ENCODE results near the gene CANT1. TPM values are rescaled to one million over a fixed set of nuclear protein-coding genes. Genes with fewer than 3 reads are reported as not detected.

The CANT1 gene
- total RNA-seq, 1 donor, result 49.2 TPM

DNA sequence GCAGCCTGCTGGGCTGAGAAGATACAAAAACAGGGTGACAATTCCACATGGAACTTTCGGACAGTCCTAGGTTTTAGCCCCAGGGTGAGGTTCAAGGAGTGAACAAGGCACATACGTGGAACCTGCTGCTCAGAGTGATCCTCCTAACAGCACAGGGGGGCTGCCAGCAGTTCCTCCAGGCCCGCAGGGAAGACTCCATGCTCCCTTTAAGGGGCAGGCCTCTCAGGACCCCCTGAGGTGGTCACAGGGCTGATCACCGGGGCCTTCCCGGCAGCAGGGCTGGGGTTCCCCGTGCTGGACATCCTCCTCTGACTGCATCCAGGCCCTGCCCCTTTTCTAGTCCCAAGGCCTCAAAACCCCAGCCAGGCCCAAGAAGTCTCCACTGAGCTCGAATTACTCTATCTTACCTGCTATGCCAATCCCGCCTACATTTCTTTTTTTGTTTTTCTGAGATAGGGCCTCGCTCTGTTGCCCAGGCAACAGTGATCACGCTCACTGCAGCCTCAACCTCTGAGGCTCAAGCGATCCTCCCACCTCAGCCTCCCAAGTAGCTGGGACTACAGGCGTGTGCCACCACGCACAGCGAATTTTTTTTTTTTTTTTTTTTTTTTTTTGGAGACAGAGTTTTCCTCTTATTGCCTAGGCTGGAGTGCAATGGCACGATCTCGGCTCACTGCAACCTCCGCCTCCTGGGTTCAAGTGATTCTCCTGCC lies 10.4 kb downstream of the CANT1 start:
- peaks cover 26% of the 10 kb centered on the region for H3K36me3 ChIP-seq (ENCODE audit: insufficient read depth, low read length)
- peaks cover 9% of the 10 kb centered on the region for H3K4me1 ChIP-seq (ENCODE audit: insufficient read depth, low read length)
- H3K27ac ChIP-seq (ENCODE audit: low read depth, low read length), result no peak overlapping the region
- no peak overlapping the region for H3K4me2 ChIP-seq (ENCODE audit: insufficient read depth, low read length)
- no peak overlapping the region for H3K4me3 ChIP-seq (ENCODE audit: insufficient read depth, low read length)
- peaks cover 92% of the 10 kb centered on the region for H3K79me2 ChIP-seq (ENCODE audit: insufficient read depth, low read length)
- H4K20me1 ChIP-seq (ENCODE audit: insufficient read depth, low read length), result peaks cover 54% of the 10 kb centered on the region
- peak; percentile 83 for DNase-seq (ENCODE audit: insufficient read length, low spot score, missing footprints)
- H3K9me3 ChIP-seq (ENCODE audit: low read depth, low read length), result no peaks in the 10 kb centered on the region
- H2AFZ ChIP-seq (ENCODE audit: low read length), result no peak overlapping the region
- H3K27me3 ChIP-seq (ENCODE audit: insufficient read depth, low read length), result no peaks in the 10 kb centered on the region
- TF ChIP-seq, protein P1, sequence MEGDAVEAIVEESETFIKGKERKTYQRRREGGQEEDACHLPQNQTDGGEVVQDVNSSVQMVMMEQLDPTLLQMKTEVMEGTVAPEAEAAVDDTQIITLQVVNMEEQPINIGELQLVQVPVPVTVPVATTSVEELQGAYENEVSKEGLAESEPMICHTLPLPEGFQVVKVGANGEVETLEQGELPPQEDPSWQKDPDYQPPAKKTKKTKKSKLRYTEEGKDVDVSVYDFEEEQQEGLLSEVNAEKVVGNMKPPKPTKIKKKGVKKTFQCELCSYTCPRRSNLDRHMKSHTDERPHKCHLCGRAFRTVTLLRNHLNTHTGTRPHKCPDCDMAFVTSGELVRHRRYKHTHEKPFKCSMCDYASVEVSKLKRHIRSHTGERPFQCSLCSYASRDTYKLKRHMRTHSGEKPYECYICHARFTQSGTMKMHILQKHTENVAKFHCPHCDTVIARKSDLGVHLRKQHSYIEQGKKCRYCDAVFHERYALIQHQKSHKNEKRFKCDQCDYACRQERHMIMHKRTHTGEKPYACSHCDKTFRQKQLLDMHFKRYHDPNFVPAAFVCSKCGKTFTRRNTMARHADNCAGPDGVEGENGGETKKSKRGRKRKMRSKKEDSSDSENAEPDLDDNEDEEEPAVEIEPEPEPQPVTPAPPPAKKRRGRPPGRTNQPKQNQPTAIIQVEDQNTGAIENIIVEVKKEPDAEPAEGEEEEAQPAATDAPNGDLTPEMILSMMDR (IDR thresholded peaks at IDR 0.05; ENCODE audit: extremely low read depth, low read depth, low read length), result no peak

GRCh38 chr17:78998311-78999055 lies 11.1 kb downstream of the CANT1 start:
- H3K27me3 ChIP-seq (ENCODE audit: insufficient read depth, low read length), result no peaks in the 10 kb centered on the region
- TF ChIP-seq, protein P1 (IDR thresholded peaks at IDR 0.05; ENCODE audit: extremely low read depth, low read depth, low read length), result peak; percentile 6
- H3K27ac ChIP-seq (ENCODE audit: low read depth, low read length), result no peak overlapping the region
- H3K4me1 ChIP-seq (ENCODE audit: insufficient read depth, low read length), result peaks cover 9% of the 10 kb centered on the region
- H3K9me3 ChIP-seq (ENCODE audit: low read depth, low read length), result no peaks in the 10 kb centered on the region
- H2AFZ ChIP-seq (ENCODE audit: low read length), result no peak overlapping the region
- H3K4me2 ChIP-seq (ENCODE audit: insufficient read depth, low read length), result no peak overlapping the region
- peaks cover 53% of the 10 kb centered on the region for H4K20me1 ChIP-seq (ENCODE audit: insufficient read depth, low read length)
- DNase-seq (ENCODE audit: insufficient read length, low spot score, missing footprints), result peak; percentile 94
- peaks cover 33% of the 10 kb centered on the region for H3K36me3 ChIP-seq (ENCODE audit: insufficient read depth, low read length)
- H3K4me3 ChIP-seq (ENCODE audit: insufficient read depth, low read length), result no peak overlapping the region
- H3K79me2 ChIP-seq (ENCODE audit: insufficient read depth, low read length), result peaks cover 92% of the 10 kb centered on the region

GRCh38 chr17:78997881-78998280 lies 11.7 kb downstream of the CANT1 start:
- Histone ChIP-seq H3K4me2 (ENCODE audit: insufficient read depth, low read length) (no peak overlapping the region), H3K79me2 (ENCODE audit: insufficient read depth, low read length) (peaks cover 92% of the 10 kb centered on the region), H3K4me3 (ENCODE audit: insufficient read depth, low read length) (no peak overlapping the region), H3K4me1 (ENCODE audit: insufficient read depth, low read length) (peaks cover 9% of the 10 kb centered on the region), H3K9me3 (ENCODE audit: low read depth, low read length) (no peaks in the 10 kb centered on the region), H3K36me3 (ENCODE audit: insufficient read depth, low read length) (peaks cover 39% of the 10 kb centered on the region), H4K20me1 (ENCODE audit: insufficient read depth, low read length) (peaks cover 56% of the 10 kb centered on the region), H3K27ac (ENCODE audit: low read depth, low read length) (no peak overlapping the region), H3K27me3 (ENCODE audit: insufficient read depth, low read length) (no peaks in the 10 kb centered on the region), H2AFZ (ENCODE audit: low read length) (no peak overlapping the region)
- peak; percentile 46 for DNase-seq (ENCODE audit: insufficient read length, low spot score, missing footprints)
- TF ChIP-seq, protein P1 (IDR thresholded peaks at IDR 0.05; ENCODE audit: extremely low read depth, low read depth, low read length), result no peak

DNA sequence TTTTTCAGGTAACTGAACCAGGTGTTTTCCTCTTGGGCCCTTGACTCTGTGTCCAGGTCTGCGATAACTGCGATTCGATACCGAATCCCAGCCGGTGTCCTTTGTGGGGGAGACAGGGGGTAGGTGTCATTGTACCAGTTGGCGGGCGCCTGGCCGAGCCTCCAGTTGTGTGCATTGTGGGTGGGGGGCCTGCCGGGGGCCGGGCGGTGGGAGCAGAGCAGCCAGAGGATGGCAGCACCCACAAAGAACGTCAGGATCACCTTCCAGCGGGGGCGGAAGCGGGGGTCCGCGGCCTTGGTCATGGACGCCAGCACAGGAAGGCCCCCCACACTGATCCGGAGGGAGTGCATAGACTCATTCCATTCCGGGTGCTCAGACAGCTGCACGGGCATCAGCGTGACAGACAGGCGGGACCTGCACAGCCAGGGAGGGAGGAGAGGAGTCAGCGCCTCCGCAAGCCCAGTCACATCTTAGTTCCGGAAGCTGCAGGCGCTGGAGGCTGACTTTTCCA lies 12.3 kb downstream of the CANT1 start:
- Histone ChIP-seq H3K36me3 (ENCODE audit: insufficient read depth, low read length) (peaks cover 43% of the 10 kb centered on the region), H3K4me1 (ENCODE audit: insufficient read depth, low read length) (peaks cover 9% of the 10 kb centered on the region), H3K27me3 (ENCODE audit: insufficient read depth, low read length) (no peaks in the 10 kb centered on the region), H3K4me2 (ENCODE audit: insufficient read depth, low read length) (no peak overlapping the region), H3K9me3 (ENCODE audit: low read depth, low read length) (no peaks in the 10 kb centered on the region), H3K4me3 (ENCODE audit: insufficient read depth, low read length) (no peak overlapping the region), H2AFZ (ENCODE audit: low read length) (no peak overlapping the region), H3K79me2 (ENCODE audit: insufficient read depth, low read length) (peaks cover 92% of the 10 kb centered on the region), H4K20me1 (ENCODE audit: insufficient read depth, low read length) (peaks cover 56% of the 10 kb centered on the region), H3K27ac (ENCODE audit: low read depth, low read length) (no peak overlapping the region)
- peak; percentile 70 for DNase-seq (ENCODE audit: insufficient read length, low spot score, missing footprints)
- TF ChIP-seq, protein P1 (IDR thresholded peaks at IDR 0.05; ENCODE audit: extremely low read depth, low read depth, low read length), result no peak
